Measurements from ENCODE around the gene MED15. TPM values are rescaled to one million over a fixed set of nuclear protein-coding genes. Genes with fewer than 3 reads are reported as not detected.

Gene MED15, protein sequence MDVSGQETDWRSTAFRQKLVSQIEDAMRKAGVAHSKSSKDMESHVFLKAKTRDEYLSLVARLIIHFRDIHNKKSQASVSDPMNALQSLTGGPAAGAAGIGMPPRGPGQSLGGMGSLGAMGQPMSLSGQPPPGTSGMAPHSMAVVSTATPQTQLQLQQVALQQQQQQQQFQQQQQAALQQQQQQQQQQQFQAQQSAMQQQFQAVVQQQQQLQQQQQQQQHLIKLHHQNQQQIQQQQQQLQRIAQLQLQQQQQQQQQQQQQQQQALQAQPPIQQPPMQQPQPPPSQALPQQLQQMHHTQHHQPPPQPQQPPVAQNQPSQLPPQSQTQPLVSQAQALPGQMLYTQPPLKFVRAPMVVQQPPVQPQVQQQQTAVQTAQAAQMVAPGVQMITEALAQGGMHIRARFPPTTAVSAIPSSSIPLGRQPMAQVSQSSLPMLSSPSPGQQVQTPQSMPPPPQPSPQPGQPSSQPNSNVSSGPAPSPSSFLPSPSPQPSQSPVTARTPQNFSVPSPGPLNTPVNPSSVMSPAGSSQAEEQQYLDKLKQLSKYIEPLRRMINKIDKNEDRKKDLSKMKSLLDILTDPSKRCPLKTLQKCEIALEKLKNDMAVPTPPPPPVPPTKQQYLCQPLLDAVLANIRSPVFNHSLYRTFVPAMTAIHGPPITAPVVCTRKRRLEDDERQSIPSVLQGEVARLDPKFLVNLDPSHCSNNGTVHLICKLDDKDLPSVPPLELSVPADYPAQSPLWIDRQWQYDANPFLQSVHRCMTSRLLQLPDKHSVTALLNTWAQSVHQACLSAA
- 10 to 100 TPM; 40.3 to 69.6 (median 49.2) TPM for total RNA-seq

DNA sequence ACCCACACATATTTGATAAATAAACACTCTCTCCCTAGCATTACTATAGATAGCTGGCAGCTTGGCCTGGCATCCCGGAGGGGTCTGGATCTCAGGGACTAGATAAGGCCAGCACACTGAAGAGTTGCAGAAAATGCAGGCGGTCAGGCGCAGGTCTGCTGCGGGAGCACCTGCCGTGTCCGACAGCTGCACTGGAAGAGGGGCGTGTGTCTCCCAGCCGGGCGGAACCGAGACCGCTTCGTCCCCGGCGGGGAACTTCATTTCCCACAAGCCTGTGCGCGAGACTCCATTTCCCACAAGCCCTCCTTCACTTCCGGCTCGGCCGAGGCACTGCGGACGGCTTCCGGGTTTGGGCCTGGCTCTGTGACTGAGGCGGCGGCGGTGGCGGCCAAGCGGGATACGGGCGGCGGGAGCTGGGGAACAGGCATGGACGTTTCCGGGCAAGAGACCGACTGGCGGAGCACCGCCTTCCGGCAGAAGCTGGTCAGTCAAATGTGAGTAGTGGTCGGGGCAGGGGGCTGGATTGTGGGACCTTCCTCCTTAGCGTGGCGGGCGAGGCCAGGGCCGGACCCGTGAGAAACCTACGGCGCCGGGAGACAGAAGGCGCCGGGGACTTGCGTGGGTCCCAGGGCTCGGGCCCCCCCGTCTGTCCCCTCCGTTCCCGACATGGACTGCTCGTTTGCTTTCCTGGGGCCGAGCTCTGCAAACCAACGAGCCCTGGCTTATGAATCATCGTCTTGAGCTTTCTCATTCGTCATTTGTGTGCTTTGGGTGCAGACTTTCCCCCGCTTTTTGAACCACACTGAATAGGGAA is at the start of gene MED15:
Gene MED15 (plus strand): TSS at position 358 of the 814 bp plus-strand sequence. CDS start 69 bp downstream, at position 427.
- WGBS, 2 donors, result 1% methylated on average over 53 to 56 of the region's 58 CpGs
- H3K4me3 ChIP-seq (ENCODE audit: low read depth, poor library complexity, severe bottlenecking), result peak within 1 kb of the TSS; percentile 80
- DNase-seq (ENCODE audit: low spot score in 2 of 2), result peak; percentile 87 to 98
- peak in 1 of 2 donors; percentile 80 for TF ChIP-seq POLR2A (IDR thresholded peaks at IDR 0.05)
- TF ChIP-seq, protein P1, sequence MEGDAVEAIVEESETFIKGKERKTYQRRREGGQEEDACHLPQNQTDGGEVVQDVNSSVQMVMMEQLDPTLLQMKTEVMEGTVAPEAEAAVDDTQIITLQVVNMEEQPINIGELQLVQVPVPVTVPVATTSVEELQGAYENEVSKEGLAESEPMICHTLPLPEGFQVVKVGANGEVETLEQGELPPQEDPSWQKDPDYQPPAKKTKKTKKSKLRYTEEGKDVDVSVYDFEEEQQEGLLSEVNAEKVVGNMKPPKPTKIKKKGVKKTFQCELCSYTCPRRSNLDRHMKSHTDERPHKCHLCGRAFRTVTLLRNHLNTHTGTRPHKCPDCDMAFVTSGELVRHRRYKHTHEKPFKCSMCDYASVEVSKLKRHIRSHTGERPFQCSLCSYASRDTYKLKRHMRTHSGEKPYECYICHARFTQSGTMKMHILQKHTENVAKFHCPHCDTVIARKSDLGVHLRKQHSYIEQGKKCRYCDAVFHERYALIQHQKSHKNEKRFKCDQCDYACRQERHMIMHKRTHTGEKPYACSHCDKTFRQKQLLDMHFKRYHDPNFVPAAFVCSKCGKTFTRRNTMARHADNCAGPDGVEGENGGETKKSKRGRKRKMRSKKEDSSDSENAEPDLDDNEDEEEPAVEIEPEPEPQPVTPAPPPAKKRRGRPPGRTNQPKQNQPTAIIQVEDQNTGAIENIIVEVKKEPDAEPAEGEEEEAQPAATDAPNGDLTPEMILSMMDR (IDR thresholded peaks at IDR 0.05), result no peak
- intact Hi-C loops (cut with DNase I; ENCODE audit: low total_unique reads), result no loop called here

DNA sequence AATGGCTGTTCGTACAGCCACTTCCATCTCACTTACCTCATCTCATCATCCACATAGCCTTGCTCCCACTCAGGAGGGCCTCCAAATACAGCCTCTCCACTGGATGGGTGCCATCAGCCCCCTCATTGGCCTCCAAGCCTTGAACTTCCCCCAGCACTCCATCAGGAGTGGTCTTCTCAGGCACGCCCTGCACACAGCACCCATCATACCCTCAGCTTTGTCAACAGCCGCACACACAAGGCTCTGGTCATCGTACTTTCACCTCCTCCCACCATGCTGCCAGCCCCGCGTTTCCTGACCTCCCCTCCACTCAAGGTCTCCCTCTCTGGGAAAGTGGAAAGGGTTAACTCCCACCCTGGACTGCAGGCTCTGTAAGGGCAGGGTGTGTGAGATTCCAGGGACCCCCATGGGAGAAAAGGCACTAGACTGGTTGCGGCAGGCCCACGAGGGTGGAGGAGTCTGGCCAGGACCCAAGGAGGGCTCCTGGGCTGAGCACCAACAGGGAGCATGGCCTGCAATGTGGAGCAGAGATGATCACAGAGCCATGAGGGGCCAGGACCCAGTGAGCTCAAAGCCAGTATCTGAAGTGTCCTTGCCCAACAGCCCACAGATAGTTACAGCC is 48.8 kb upstream of the MED15 start:
- TF ChIP-seq, protein P1 (IDR thresholded peaks at IDR 0.05), result no peak
- TF ChIP-seq POLR2A (IDR thresholded peaks at IDR 0.05), result no peak
- WGBS, 2 donors, result 78 to 82% methylated on average over 6 to 8 of the region's 8 CpGs
- no peak overlapping the region for H3K4me3 ChIP-seq (ENCODE audit: low read depth, poor library complexity, severe bottlenecking)
- intact Hi-C loops (cut with DNase I; ENCODE audit: low total_unique reads), result loop anchor here (5.0 kb wide), 1 partner anchor 41 kb away; no protein-coding TSS in a partner anchor
- no peak for DNase-seq (ENCODE audit: low spot score in 2 of 2)

DNA sequence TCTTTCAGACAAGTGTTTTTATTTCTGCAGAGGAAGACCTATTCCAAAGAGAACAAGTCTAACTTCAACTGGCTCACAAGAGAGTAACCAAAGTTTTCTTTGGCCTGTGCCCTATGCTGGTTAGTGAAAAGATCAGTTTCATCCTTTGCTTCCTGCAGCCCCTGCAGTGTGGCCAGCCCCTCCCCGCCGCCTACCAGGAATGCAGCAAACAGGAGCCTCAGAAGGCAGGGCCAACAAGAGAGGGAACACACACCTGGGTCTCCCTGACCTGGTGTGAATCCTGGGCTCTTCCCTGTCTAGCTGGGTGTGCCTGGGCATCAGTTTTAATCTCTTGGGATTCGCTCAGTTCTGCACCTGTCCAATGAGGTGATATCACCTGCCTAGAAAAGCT is 48.3 kb upstream of the MED15 start:
- 92 to 94% methylated on average over 3 of the region's 3 CpGs for WGBS, 2 donors
- intact Hi-C loops (cut with DNase I; ENCODE audit: low total_unique reads), result loop anchor here (5.0 kb wide), 1 partner anchor 42 kb away; no protein-coding TSS in a partner anchor
- DNase-seq (ENCODE audit: low spot score in 2 of 2), result no peak
- no peak overlapping the region for H3K4me3 ChIP-seq (ENCODE audit: low read depth, poor library complexity, severe bottlenecking)
- TF ChIP-seq, protein P1 (IDR thresholded peaks at IDR 0.05), result no peak
- no peak for TF ChIP-seq POLR2A (IDR thresholded peaks at IDR 0.05)

DNA sequence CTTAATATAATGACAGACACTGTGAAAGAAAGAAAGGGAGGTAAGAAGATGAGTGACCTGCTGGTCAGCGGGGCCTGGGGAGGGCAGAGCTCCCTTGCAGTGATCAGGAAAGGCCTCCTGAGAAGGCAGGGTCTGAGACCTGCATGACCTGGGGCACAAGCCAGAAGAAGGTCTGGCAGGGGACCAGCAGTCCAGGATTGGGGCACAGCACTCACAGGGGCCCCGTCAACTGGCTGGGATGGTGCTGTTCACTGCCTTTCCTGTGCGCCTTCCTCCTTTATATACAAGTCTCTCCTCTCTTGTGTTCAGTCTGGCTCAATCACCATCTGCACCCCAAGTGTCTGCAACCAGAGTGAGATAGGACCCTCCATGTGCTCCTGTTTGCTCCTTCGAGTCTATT is 47.5 kb upstream of the MED15 start:
- no peak overlapping the region for H3K4me3 ChIP-seq (ENCODE audit: low read depth, poor library complexity, severe bottlenecking)
- WGBS, 2 donors, result 93 to 94% methylated on average over 4 of the region's 4 CpGs
- intact Hi-C loops (cut with DNase I; ENCODE audit: low total_unique reads), result loop anchor here (5.0 kb wide), 1 partner anchor 43 kb away; no protein-coding TSS in a partner anchor
- no peak for TF ChIP-seq POLR2A (IDR thresholded peaks at IDR 0.05)
- TF ChIP-seq, protein P1 (IDR thresholded peaks at IDR 0.05), result no peak
- DNase-seq (ENCODE audit: low spot score in 2 of 2), result no peak

Data from lower leg skin (tissue), 4 donors.